Measurements from ENCODE around the gene RINL. TPM values are rescaled to one million over a fixed set of nuclear protein-coding genes. Genes with fewer than 3 reads are reported as not detected.

RINL gene
- total and polyA plus RNA-seq, 2 donors from 2014 or later, result 9.5 to 13.0 TPM

DNA sequence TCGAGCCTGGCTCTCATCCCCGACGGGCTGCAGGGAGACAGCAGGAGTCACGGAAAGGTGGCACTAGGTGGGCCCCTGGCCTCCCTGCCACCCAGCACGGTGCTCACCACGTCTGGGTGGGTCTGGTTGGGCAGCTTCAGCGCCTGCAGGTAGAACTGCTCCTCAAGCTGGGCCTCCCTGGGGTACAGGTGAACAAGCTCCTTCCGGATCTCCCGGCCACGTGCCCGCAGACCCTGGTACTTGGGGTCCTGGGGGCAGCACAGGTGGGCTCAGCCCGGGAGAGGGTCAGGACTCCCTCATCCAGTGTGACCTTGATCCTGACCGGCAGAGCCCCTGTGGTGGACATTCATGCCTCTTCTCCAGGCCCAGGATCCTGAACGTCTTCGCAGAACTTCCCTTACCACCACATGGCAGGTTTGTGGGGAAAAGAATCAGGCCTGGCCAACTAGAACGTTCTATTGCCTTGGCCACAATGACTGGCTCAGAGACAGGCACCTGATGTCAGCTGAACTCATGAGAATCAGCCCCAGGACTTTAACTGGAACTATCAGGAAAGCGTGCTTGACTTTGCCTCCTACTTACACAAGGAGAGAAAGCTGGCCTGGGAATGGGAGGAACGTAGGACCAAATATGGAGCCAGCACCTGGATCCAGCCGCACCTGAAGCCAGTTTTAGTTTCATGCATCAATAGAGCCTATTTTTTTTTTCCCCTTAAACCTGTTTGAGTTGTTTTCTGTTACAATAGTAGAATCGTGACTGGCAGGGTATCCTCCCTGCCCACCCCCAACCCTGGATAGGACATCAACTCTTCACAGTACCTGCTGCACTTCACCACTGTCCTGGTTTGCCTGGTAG lies 43.6 kb upstream of the RINL start:
- FAIRE-seq, result no peak

DNA sequence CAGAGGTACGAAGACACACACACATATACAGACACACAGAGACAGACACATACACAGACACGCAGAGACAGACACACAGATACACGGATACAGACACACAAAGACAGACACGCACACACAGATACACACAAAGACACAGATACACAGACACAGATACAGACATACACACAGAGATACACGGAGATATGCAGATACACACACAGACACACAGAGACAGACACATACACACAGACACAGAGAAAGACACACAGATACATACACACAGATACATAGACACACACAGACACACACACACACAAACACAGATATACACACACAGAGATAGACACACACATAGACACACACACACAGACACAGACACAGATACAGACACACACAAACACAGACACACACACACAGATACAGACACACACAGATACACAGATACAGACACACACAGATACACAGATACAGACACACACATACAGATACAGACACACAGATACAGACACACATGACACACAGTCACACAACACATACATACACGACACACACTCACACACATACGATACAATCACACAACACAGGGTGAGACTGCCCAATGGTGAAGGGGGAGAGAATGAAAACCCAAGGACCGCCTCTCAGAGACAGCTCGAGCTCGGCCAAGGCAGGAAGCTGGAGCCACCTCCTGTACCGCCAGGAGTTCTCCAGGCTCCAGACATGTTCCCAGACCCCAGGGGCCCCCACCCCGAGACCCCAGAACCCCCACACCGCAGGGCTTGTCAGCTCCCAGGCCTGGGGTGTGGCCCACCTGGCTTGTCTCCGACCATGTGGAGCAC lies 42.7 kb upstream of the RINL start:
- Histone ChIP-seq H3K27me3 (ENCODE audit: control insufficient read depth, insufficient read depth, low read length) (no peaks in the 10 kb centered on the region), H3K36me3 (ENCODE audit: control insufficient read depth in 2 of 3, insufficient read depth in 3 of 3, low read length in 3 of 3) (peaks cover 0 to 21% (median 3%) of the 10 kb centered on the region in 3 donors), H3K9ac (ENCODE audit: low read length in 3 of 3) (no peak overlapping the region), H3K4me1 (ENCODE audit: control insufficient read depth in 2 of 3, insufficient read depth in 2 of 3, low read depth in 1 of 3, low read length in 3 of 3) (no peaks in the 10 kb centered on the region), H3K27ac (ENCODE audit: low read depth in 2 of 2, low read length in 2 of 2) (no peak overlapping the region), H3K4me3 (ENCODE audit: low read length in 3 of 3) (no peak overlapping the region), H3K9me3 (ENCODE audit: control insufficient read depth in 2 of 3, insufficient read depth in 1 of 3, low read length in 3 of 3) (no peaks in the 10 kb centered on the region)
- TF ChIP-seq, protein P1, sequence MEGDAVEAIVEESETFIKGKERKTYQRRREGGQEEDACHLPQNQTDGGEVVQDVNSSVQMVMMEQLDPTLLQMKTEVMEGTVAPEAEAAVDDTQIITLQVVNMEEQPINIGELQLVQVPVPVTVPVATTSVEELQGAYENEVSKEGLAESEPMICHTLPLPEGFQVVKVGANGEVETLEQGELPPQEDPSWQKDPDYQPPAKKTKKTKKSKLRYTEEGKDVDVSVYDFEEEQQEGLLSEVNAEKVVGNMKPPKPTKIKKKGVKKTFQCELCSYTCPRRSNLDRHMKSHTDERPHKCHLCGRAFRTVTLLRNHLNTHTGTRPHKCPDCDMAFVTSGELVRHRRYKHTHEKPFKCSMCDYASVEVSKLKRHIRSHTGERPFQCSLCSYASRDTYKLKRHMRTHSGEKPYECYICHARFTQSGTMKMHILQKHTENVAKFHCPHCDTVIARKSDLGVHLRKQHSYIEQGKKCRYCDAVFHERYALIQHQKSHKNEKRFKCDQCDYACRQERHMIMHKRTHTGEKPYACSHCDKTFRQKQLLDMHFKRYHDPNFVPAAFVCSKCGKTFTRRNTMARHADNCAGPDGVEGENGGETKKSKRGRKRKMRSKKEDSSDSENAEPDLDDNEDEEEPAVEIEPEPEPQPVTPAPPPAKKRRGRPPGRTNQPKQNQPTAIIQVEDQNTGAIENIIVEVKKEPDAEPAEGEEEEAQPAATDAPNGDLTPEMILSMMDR (IDR thresholded peaks at IDR 0.05; ENCODE audit: borderline replicate concordance, extremely low read depth, insufficient read depth), result no peak
- DNase-seq, result no peak
- FAIRE-seq, result no peak
- intact Hi-C loops (cut with DNase I), result no loop called here

More for the DNA sequence above, 43.6 kb upstream of the RINL start:
- intact Hi-C loops (cut with DNase I), result no loop called here
- Histone ChIP-seq H3K4me3 (ENCODE audit: low read length in 3 of 3) (no peak overlapping the region), H3K36me3 (ENCODE audit: control insufficient read depth in 2 of 3, insufficient read depth in 3 of 3, low read length in 3 of 3) (peaks cover 0 to 21% (median 3%) of the 10 kb centered on the region in 3 donors), H3K9ac (ENCODE audit: low read length in 3 of 3) (no peak overlapping the region), H3K27ac (ENCODE audit: low read depth in 2 of 2, low read length in 2 of 2) (no peak overlapping the region), H3K27me3 (ENCODE audit: control insufficient read depth, insufficient read depth, low read length) (no peaks in the 10 kb centered on the region), H3K4me1 (ENCODE audit: control insufficient read depth in 2 of 3, insufficient read depth in 2 of 3, low read depth in 1 of 3, low read length in 3 of 3) (no peaks in the 10 kb centered on the region), H3K9me3 (ENCODE audit: control insufficient read depth in 2 of 3, insufficient read depth in 1 of 3, low read length in 3 of 3) (no peaks in the 10 kb centered on the region)
- TF ChIP-seq, protein P1 (IDR thresholded peaks at IDR 0.05; ENCODE audit: borderline replicate concordance, extremely low read depth, insufficient read depth), result no peak
- DNase-seq, result no peak

DNA sequence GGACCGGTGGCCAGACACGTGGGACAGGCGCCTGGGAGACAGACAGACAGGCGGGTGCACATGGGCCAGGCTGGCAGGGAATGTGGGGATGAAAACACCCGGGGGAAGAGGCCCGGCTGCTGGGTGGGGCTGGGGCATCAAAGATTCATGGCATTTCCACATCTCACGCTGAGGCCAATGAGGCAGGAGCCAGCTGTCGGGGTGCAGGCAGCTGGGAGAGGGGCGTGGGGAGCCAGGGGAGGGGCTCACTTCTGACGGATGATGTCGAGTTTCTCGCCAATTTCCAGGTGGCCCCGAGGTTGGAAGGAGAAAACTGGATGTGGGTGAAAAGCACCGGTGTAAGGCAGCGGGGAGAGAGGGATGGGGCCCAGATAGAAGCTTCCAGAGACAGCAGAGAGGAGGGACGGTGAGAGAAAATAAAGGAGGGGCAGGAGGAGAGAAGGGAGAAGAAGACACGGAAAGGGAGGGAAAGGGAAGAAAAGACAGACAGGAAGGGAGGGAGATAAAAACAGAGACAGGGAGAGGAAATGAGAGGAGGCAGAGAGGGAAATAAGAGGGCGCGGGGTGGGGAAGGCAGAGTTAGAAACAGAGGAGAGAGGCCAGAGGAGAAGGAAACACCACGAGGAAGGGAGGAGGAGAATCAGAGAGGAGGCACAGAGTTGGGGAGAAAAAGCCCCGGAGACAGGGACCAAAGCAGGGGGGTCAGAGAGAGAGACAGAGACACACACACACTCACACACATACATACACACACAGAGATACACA lies 41.9 kb upstream of the RINL start:
- FAIRE-seq (no peak), DNase-seq (no peak)
- intact Hi-C loops (cut with DNase I), result no loop called here

More for the DNA sequence above, 41.9 kb upstream of the RINL start:
- Histone ChIP-seq H3K9me3 (ENCODE audit: control insufficient read depth in 2 of 3, insufficient read depth in 1 of 3, low read length in 3 of 3) (no peaks in the 10 kb centered on the region), H3K4me1 (ENCODE audit: control insufficient read depth in 2 of 3, insufficient read depth in 2 of 3, low read depth in 1 of 3, low read length in 3 of 3) (no peaks in the 10 kb centered on the region), H3K4me3 (ENCODE audit: low read length in 3 of 3) (no peak overlapping the region), H3K27me3 (ENCODE audit: control insufficient read depth, insufficient read depth, low read length) (no peaks in the 10 kb centered on the region), H3K27ac (ENCODE audit: low read depth in 2 of 2, low read length in 2 of 2) (no peak overlapping the region), H3K36me3 (ENCODE audit: control insufficient read depth in 2 of 3, insufficient read depth in 3 of 3, low read length in 3 of 3) (peaks cover 0 to 16% (median 0%) of the 10 kb centered on the region in 3 donors), H3K9ac (ENCODE audit: low read length in 3 of 3) (no peak overlapping the region)
- TF ChIP-seq, protein P1 (IDR thresholded peaks at IDR 0.05; ENCODE audit: borderline replicate concordance, extremely low read depth, insufficient read depth), result no peak

Measured in kidney (tissue), 14 donors.